H9 (cell line): Measurements from ENCODE around the gene HSD11B1. TPM values are rescaled to one million over a fixed set of nuclear protein-coding genes. Genes with fewer than 3 reads are reported as not detected.

Experiments used
- DNase-seq: peaks from one replicate; pipeline ENCODE4 v3.0.0-alpha.2; 2017
- H2AFZ ChIP-seq: one replicate; pipeline ENCODE4 v1.6.1; 2013; ENCODE audit warnings: mild to moderate bottlenecking, low read length, control low read depth, moderate library complexity
- H2AK5ac ChIP-seq: 2 replicates; pipeline ENCODE4 v1.6.1; 2013; ENCODE audit warnings: low read length, control low read depth, mixed read lengths; ENCODE audit not compliant: insufficient read length
- H2BK120ac ChIP-seq: one replicate; pipeline ENCODE4 v1.6.1; 2013; ENCODE audit warnings: low read depth, mild to moderate bottlenecking, low read length, control low read depth, inconsistent platforms; ENCODE audit not compliant: poor library complexity, severe bottlenecking
- H2BK12ac ChIP-seq: 2 replicates; pipeline ENCODE4 v1.6.1; 2013; ENCODE audit warnings: low read length, control low read depth, mixed read lengths, low read depth; ENCODE audit not compliant: insufficient read length
- H2BK15ac ChIP-seq: 2 replicates; pipeline ENCODE4 v1.6.1; 2013; ENCODE audit warnings: low read depth, low read length, control low read depth
- H2BK20ac ChIP-seq: one replicate; pipeline ENCODE4 v1.6.1; 2013; ENCODE audit warnings: low read depth, mild to moderate bottlenecking, low read length, control low read depth, inconsistent platforms; ENCODE audit not compliant: poor library complexity, severe bottlenecking
- H2BK5ac ChIP-seq: 2 replicates; pipeline ENCODE4 v1.6.1; 2013; ENCODE audit warnings: low read length, control low read depth, mixed read lengths; ENCODE audit not compliant: insufficient read length
- H3K14ac ChIP-seq: 2 replicates; pipeline ENCODE4 v1.6.1; 2013; ENCODE audit warnings: low read length, control low read depth; ENCODE audit not compliant: insufficient read depth
- H3K18ac ChIP-seq: 2 replicates; pipeline ENCODE4 v1.6.1; 2013; ENCODE audit warnings: low read depth, mild to moderate bottlenecking, mixed read lengths, low read length, control low read depth; ENCODE audit not compliant: insufficient read length
- H3K23ac ChIP-seq: 2 replicates; pipeline ENCODE4 v1.6.1; 2013; ENCODE audit warnings: low read length, control low read depth, mixed read lengths, low read depth; ENCODE audit not compliant: insufficient read length
- H3K23me2 ChIP-seq: 2 replicates; pipeline ENCODE4 v1.6.1; 2013; ENCODE audit warnings: low read depth, mild to moderate bottlenecking, mixed read lengths, low read length, control low read depth; ENCODE audit not compliant: insufficient read length, poor library complexity, severe bottlenecking
- H3K27ac ChIP-seq: 2 replicates; pipeline ENCODE4 v1.5.1; 2013; ENCODE audit warnings: low read length, control low read depth, mixed read lengths, low read depth; ENCODE audit not compliant: insufficient read length
- H3K27me3 ChIP-seq: 2 replicates; pipeline ENCODE4 v1.6.1; 2013; ENCODE audit warnings: low read length, control low read depth, inconsistent platforms; ENCODE audit not compliant: insufficient read depth
- H3K4ac ChIP-seq: 2 replicates; pipeline ENCODE4 v1.6.1; 2013; ENCODE audit warnings: low read depth, mild to moderate bottlenecking, control low read depth, inconsistent platforms, low read length, moderate library complexity
- H3K4me1 ChIP-seq: 2 replicates; pipeline ENCODE4 v1.6.1; 2013; ENCODE audit warnings: low read length, control low read depth, inconsistent platforms; ENCODE audit not compliant: insufficient read depth
- H3K4me2 ChIP-seq: 2 replicates; pipeline ENCODE4 v1.6.1; 2013; ENCODE audit warnings: low read length, control low read depth, mixed read lengths; ENCODE audit not compliant: insufficient read length, insufficient read depth
- H3K56ac ChIP-seq: 2 replicates; pipeline ENCODE4 v1.6.1; 2013; ENCODE audit warnings: low read depth, mild to moderate bottlenecking, mixed read lengths, low read length, control low read depth; ENCODE audit not compliant: insufficient read length
- H3K79me1 ChIP-seq: 2 replicates; pipeline ENCODE4 v1.6.1; 2013; ENCODE audit warnings: low read depth, mild to moderate bottlenecking, moderate library complexity, low read length, control low read depth, inconsistent platforms; ENCODE audit not compliant: insufficient read depth, poor library complexity, severe bottlenecking
- H3K79me2 ChIP-seq: 2 replicates; pipeline ENCODE4 v1.6.1; 2013; ENCODE audit warnings: low read length, control low read depth, inconsistent platforms; ENCODE audit not compliant: insufficient read depth
- H3K9ac ChIP-seq: 2 replicates; pipeline ENCODE4 v1.6.1; 2013; ENCODE audit warnings: low read length, control low read depth, mixed read lengths; ENCODE audit not compliant: insufficient read length; ENCODE audit errors: extremely low read depth
- H3K9me3 ChIP-seq: one replicate; pipeline ENCODE4 v1.6.1; 2013; ENCODE audit warnings: low read depth, low read length, inconsistent platforms; ENCODE audit not compliant: control insufficient read depth
- H3T11ph ChIP-seq: one replicate; pipeline ENCODE4 v1.6.1; 2013; ENCODE audit warnings: mild to moderate bottlenecking, low read length, control low read depth, inconsistent platforms
- H4K20me1 ChIP-seq: one replicate; pipeline ENCODE4 v1.6.1; 2013; ENCODE audit not compliant: control insufficient read depth, insufficient read length, insufficient read depth
- H4K5ac ChIP-seq: 2 replicates; pipeline ENCODE4 v1.6.1; 2013; ENCODE audit warnings: low read depth, mild to moderate bottlenecking, mixed read lengths, low read length, control low read depth; ENCODE audit not compliant: insufficient read length
- H4K8ac ChIP-seq: replicated peaks from 2 replicates; pipeline ENCODE4 v1.6.1; 2013; ENCODE audit warnings: low read length, control low read depth, mixed read lengths, low read depth; ENCODE audit not compliant: insufficient read length
- H4K91ac ChIP-seq: 2 replicates; pipeline ENCODE4 v1.6.1; 2013; ENCODE audit warnings: low read depth, mild to moderate bottlenecking, moderate library complexity, mixed read lengths, low read length, control low read depth; ENCODE audit not compliant: insufficient read length
- H3K27ac Mint-ChIP-seq, 3 experiments: 2 replicates in 2 of 3; 3 replicates in 1 of 3; pipeline ENCODE4 v1.8.0; 2020 to 2021; ENCODE audit warnings: mixed read lengths in 3 of 3, mild to moderate bottlenecking in 1 of 3, moderate library complexity in 1 of 3
- H3K27me3 Mint-ChIP-seq: 2 replicates; pipeline ENCODE4 v1.8.0; 2021; ENCODE audit warnings: low read depth, mild to moderate bottlenecking, moderate library complexity, mixed read lengths
- H3K36me3 Mint-ChIP-seq, 3 experiments: 2 replicates in 2 of 3; 3 replicates in 1 of 3; pipeline ENCODE4 v1.8.0; 2020 to 2021; ENCODE audit warnings: low read depth in 3 of 3, mixed read lengths in 3 of 3; ENCODE audit not compliant: insufficient read depth in 1 of 3
- H3K4me1 Mint-ChIP-seq, 2 experiments: 2 replicates each; pipeline ENCODE4 v1.8.0; 2020; ENCODE audit warnings: mixed read lengths in 2 of 2
- H3K4me3 Mint-ChIP-seq, 2 experiments: 2 replicates in 1 of 2; 3 replicates in 1 of 2; pipeline ENCODE4 v1.8.0; 2020 to 2021; ENCODE audit warnings: mild to moderate bottlenecking in 2 of 2, mixed read lengths in 2 of 2, moderate library complexity in 1 of 2
- H3K9me3 Mint-ChIP-seq, 2 experiments: 2 replicates in 1 of 2; 3 replicates in 1 of 2; pipeline ENCODE4 v1.8.0; 2020; ENCODE audit warnings: mild to moderate bottlenecking in 2 of 2, mixed read lengths in 2 of 2, moderate library complexity in 1 of 2
- WGBS: extraction: QIAGEN DNeasy Blood & Tissue Kit; methylation state at CpG from one replicate; pipeline ENCODE4 v1.1.7; 2013; ENCODE audit warnings: missing lambda C conversion rate, low lambda C conversion rate, mixed read lengths; ENCODE audit not compliant: insufficient read length; ENCODE audit errors: extremely low coverage; 5-methylcytosine and 5-hydroxymethylcytosine counted together
- total RNA-seq: library from RNA; stranded (reverse); gene quantifications from 2 replicates; pipeline ENCODE4 v1.2.1, GENCODE V29; 2021
- TF ChIP-seq, protein P1 (sequence below): fragments of 200-600 bp; sonication (generic); conservative IDR thresholded peaks from 3 replicates; pipeline ENCODE4 v1.8.0; 2021; ENCODE audit warnings: antibody characterized with exemption, mild to moderate bottlenecking

Gene HSD11B1
- total RNA-seq, 1 experiment from 2014 or later: not detected

DNA sequence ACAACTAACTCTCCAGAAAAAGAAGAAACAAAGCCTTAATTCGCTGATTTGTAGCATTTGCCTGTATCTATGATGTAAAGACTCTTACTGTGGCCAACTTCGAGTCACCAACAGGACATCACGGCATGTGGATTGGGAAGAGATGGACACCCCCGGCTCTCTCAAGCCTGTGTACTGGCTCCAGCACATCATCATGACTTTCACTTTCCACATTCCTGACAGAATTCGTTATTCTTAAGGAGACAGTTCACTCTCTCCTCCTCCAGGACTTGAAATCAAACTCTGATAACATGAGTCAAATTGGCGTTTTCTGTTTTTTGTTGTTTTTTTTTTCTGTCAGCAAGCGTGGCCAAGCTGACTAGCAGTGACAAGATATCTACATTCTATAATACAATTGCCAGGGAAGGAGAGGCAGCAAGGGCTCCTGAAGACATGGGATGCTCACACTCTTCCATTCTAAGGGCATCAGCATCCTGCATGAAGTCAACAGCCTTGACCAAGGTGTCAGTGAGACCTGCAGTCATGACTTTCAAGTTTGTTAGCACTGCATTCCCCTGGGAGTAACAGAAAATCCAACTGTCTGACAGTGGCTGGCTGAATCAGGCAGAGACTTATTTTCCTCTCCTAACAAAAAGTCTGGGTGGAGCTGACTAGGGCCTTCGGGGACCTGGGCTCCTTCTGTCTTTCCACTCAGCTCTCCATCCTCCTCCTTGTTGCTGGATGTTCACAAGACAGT lies 37.9 kb downstream of the HSD11B1 start:
- H2BK12ac ChIP-seq: no peak overlapping the region
- no peak overlapping the region for H4K5ac ChIP-seq
- H3K27me3 ChIP-seq: no peaks in the 10 kb centered on the region; the same call in 1 of the 2 replicates
- TF ChIP-seq, protein P1, sequence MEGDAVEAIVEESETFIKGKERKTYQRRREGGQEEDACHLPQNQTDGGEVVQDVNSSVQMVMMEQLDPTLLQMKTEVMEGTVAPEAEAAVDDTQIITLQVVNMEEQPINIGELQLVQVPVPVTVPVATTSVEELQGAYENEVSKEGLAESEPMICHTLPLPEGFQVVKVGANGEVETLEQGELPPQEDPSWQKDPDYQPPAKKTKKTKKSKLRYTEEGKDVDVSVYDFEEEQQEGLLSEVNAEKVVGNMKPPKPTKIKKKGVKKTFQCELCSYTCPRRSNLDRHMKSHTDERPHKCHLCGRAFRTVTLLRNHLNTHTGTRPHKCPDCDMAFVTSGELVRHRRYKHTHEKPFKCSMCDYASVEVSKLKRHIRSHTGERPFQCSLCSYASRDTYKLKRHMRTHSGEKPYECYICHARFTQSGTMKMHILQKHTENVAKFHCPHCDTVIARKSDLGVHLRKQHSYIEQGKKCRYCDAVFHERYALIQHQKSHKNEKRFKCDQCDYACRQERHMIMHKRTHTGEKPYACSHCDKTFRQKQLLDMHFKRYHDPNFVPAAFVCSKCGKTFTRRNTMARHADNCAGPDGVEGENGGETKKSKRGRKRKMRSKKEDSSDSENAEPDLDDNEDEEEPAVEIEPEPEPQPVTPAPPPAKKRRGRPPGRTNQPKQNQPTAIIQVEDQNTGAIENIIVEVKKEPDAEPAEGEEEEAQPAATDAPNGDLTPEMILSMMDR: no peak
- H3K4me1 ChIP-seq: no peaks in the 10 kb centered on the region
- no peaks in the 10 kb centered on the region for H3K36me3 Mint-ChIP-seq
- no peak overlapping the region for H4K91ac ChIP-seq
- H3T11ph ChIP-seq: no peak overlapping the region
- no peaks in the 10 kb centered on the region for H3K9me3 ChIP-seq
- H3K56ac ChIP-seq: no peak overlapping the region
- no peaks in the 10 kb centered on the region for H4K20me1 ChIP-seq
- H3K14ac ChIP-seq: no peak overlapping the region
- H3K79me1 ChIP-seq: no peaks in the 10 kb centered on the region
- no peak overlapping the region for H3K23ac ChIP-seq
- H2BK120ac ChIP-seq: no peak overlapping the region
- H3K4me3 Mint-ChIP-seq: no peak overlapping the region
- no peaks in the 10 kb centered on the region for H3K23me2 ChIP-seq
- H3K27ac ChIP-seq: no peak overlapping the region
- no peaks in the 10 kb centered on the region for H3K9me3 Mint-ChIP-seq
- no peak overlapping the region for H3K18ac ChIP-seq
- no peak overlapping the region for H2AFZ ChIP-seq
- no peak overlapping the region for H2BK5ac ChIP-seq
- H2BK15ac ChIP-seq: no peak overlapping the region
- DNase-seq: no peak
- WGBS: no CpG with 5 or more reads among the region's 8 CpGs
- H2AK5ac ChIP-seq: no peak overlapping the region
- H3K27me3 Mint-ChIP-seq: peaks cover 56% of the 10 kb centered on the region
- H2BK20ac ChIP-seq: no peak overlapping the region
- H3K27ac Mint-ChIP-seq: no peak overlapping the region
- no peak overlapping the region for H4K8ac ChIP-seq
- H3K4me2 ChIP-seq: no peak overlapping the region
- no peaks in the 10 kb centered on the region for H3K79me2 ChIP-seq
- no peak overlapping the region for H3K9ac ChIP-seq
- H3K4me1 Mint-ChIP-seq: peaks cover 4% of the 10 kb centered on the region in 2 experiments; a peak in 2 of 4 replicates
- H3K4ac ChIP-seq: no peak overlapping the region
